ENCODE measurements around the gene RGS5.

GRCh38 chr1:163144418-163144817 is 58.3 kb downstream of the RGS5 start:
- TF ChIP-seq POLR2AphosphoS5 (IDR thresholded peaks at IDR 0.05; ENCODE audit: insufficient read depth, low read depth, low read length) (no peak), POLR2A (IDR thresholded peaks at IDR 0.05; ENCODE audit: low read depth, low read length) (no peak), EZH2 (IDR thresholded peaks at IDR 0.05; ENCODE audit: borderline replicate concordance, low read depth, low read length, severe bottlenecking) (no peak)
- TF ChIP-seq, protein P1, sequence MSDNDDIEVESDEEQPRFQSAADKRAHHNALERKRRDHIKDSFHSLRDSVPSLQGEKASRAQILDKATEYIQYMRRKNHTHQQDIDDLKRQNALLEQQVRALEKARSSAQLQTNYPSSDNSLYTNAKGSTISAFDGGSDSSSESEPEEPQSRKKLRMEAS (IDR thresholded peaks at IDR 0.05; ENCODE audit: insufficient read depth, insufficient read length), result no peak
- TF ChIP-seq, protein P2, sequence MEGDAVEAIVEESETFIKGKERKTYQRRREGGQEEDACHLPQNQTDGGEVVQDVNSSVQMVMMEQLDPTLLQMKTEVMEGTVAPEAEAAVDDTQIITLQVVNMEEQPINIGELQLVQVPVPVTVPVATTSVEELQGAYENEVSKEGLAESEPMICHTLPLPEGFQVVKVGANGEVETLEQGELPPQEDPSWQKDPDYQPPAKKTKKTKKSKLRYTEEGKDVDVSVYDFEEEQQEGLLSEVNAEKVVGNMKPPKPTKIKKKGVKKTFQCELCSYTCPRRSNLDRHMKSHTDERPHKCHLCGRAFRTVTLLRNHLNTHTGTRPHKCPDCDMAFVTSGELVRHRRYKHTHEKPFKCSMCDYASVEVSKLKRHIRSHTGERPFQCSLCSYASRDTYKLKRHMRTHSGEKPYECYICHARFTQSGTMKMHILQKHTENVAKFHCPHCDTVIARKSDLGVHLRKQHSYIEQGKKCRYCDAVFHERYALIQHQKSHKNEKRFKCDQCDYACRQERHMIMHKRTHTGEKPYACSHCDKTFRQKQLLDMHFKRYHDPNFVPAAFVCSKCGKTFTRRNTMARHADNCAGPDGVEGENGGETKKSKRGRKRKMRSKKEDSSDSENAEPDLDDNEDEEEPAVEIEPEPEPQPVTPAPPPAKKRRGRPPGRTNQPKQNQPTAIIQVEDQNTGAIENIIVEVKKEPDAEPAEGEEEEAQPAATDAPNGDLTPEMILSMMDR (IDR thresholded peaks at IDR 0.05; ENCODE audit: extremely low read depth in 1 of 2, insufficient read depth in 1 of 2, low read depth in 1 of 2, low read length in 2 of 2), result no peak
